NK-92 treated with Interleukin-12 subunit alpha and Interleukin-12 subunit beta, amount 100 ng/mL, for 24 hours (cell line): ENCODE measurements around the gene LZIC.

ENCODE experiments used
- DNase-seq: peaks from one replicate; lab custom pipeline; 2025; lab: John Stamatoyannopoulos, UW

The LZIC gene

DNA sequence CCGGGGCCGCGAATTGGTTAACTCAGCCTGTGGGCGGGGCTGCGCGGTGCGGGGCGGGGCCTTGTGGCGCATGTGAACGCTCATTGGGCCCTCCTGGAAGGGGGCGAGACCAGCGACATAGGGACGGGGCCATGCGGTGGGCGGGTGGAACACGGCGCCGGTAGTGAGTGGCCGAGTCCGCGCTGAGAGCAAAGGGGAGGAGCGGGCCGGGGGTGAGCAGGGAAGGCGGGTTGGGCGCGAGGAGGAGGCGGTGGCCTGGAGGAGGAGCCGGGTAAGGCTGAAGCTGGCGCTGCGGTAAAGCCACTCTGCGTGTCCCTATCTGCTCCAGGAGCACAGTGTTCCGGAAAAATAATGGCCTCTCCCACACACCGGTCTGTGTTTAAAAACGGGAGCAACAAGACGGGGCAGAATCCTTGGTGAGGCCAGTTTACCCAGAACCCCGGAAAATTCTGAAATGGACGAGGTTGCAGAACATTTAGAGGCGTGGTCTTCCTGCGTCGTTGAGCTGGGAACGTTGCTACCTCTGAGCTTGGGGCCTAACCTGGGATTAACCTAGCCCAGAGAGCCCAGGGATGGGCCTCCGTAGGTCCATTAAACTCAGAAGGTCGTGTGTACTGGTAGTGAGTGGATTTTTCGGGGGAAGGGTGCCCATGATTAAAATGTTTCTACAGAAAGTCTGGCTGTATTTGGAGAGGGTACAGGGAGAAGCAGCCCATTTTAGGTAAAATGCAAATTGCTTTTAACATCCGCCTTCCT is 32.6 kb downstream of the LZIC start:
- DNase-seq = peak; percentile 99

DNA sequence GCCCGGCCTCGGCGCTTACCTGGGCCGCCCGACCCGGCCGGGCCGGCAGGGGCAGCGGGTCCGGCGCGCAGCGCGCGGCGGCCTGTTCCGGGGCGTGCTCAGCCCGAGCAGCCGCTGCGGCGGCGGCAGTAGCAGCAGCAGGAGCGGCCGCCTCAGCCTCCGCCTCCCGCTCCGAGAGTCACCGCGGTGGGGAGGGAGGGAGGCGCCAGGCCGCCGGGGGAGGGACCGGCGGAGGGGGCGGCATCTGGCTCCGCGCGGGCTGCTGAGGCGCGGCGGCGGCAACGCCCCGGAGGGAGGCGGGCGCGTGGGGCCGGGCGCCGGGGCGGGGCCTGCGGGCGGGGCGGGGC is 33.1 kb downstream of the LZIC start, which contains the start of gene CTNNBIP1:
Gene CTNNBIP1, minus strand, starts transcription at position 194 of the 347 bp plus-strand sequence. CDS start 38,205 bp downstream, outside the sequence.
- no peak for DNase-seq

GRCh38 chr1:9909234-9910046 is 33.8 kb downstream of the LZIC start:
- DNase-seq = no peak

GRCh38 chr1:9908871-9909233 is 34.3 kb downstream of the LZIC start:
- no peak for DNase-seq

DNA sequence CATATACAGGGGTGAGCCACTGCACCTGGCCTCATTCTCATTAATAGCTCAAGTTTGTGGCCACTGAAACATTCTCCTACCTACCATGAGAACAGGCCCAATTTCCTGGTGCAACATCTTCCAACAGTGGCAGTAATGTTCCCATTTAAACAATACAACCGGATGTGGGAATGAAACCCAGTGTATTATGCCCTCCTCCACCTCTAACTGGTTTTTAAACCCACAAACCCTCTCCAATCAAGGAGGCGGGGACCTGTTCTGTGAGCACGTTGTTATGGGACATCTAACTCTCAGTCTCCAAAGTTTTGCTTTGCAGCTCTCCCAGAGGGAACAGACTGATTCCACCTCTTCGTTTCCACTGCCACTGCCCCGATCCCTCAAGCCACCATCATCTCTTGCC is 35.8 kb downstream of the LZIC start:
- no peak for DNase-seq

DNA sequence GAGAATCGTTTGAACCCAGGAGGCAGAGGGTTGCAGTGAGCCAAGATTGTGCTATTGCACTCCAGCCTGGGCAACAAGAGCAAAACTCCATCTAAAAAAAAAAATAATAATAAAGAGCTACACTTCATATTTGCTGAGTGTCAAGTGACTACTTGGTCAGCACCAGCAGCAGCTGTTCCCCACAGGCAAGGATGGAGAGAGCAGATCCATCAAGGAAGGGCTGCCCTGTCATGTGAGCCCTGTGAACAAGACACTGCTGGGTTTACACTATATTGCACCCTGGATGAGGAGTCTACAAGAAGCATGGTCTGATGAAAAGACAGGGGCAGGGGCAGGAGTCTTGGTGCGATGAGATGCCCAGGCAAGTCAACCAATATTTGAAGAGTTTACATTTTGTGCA is 36.7 kb downstream of the LZIC start:
- DNase-seq = no peak

DNA sequence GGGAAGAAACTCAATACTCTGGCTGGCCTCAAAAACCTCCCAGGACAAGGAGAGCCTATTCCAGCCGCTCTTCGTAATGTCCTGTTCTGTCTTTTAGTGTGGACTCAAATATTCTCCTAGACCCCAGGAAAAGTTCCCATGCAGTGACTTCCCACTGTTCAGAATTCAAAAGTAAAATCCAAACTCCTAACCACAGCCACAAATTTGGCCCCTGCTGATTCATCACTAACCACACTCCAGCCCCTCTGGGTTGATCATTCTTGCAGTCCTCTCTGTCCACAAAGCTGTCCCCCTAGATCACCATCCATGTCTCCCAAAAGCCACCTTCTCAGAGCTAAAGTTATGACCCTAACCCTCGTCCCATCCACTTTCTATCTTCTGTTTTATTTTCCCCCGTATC is 38.2 kb downstream of the LZIC start:
- DNase-seq = no peak

DNA sequence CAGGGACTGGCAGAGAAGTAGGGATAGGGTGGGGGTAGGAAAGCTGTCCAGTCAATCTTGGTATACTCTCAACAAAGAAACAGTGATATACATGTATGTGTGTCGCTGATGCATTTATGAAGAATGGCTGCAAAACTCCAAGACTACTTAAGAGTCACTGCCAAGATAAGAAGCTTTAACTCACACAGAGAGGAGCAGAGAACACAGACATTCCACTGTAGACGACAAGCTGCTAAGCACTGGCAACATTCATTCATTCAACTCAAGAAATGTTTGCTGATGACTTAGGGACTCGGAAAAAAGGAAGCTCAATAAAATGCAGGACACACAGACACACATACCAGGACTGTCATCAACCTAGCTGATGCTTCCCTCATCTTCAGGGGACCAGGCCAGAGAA is 38.6 kb downstream of the LZIC start:
- DNase-seq = no peak

- no peak for DNase-seq
Measured at GRCh38 chr1:9903801-9904527, 39.2 kb downstream of the LZIC start.

- DNase-seq = no peak
Measured at GRCh38 chr1:9902060-9902452, 41.1 kb downstream of the LZIC start.

DNA sequence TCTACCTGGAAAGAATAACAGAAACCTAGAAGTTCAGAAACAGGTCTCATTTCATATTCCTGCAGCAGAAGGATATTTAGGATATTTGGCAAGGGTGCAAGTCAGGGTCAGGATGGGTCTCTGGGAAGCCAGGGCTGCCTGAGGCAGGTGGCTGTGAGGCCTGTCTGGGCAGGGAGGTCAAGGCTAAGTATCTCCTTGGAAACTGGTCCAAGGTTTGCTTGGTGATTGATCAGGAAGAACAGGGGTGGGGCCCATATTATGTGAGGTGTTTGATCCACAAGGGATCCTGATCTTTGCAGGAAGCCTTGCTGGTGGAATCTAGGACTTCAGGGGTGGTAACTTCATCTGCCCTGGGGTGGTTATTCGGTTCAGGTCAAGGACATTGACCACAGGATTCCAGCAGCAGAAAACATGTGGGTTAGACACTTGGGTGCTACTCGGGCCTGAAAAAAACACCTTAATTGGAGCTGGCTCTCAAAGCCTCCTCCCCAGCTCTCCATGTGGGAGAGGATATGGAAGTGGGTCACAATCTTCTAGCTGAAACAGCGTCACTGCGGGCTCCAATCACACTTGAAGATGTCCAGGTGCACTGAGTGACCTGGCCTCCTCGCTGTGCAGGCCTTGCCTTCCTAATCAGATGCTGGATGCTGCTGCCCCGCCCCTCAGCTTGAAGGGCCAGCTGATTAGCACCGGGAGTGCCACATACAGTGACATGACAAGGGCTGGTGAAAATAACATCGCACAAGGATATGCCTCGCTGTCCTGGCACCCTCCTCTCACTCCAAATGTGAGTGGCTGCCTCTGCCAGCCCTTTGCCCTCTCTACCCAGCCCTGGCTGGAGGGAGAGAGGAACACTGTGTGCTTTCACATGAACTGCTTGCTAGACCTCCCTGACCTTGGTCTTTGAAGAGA is 41.8 kb downstream of the LZIC start:
- DNase-seq = no peak

DNA sequence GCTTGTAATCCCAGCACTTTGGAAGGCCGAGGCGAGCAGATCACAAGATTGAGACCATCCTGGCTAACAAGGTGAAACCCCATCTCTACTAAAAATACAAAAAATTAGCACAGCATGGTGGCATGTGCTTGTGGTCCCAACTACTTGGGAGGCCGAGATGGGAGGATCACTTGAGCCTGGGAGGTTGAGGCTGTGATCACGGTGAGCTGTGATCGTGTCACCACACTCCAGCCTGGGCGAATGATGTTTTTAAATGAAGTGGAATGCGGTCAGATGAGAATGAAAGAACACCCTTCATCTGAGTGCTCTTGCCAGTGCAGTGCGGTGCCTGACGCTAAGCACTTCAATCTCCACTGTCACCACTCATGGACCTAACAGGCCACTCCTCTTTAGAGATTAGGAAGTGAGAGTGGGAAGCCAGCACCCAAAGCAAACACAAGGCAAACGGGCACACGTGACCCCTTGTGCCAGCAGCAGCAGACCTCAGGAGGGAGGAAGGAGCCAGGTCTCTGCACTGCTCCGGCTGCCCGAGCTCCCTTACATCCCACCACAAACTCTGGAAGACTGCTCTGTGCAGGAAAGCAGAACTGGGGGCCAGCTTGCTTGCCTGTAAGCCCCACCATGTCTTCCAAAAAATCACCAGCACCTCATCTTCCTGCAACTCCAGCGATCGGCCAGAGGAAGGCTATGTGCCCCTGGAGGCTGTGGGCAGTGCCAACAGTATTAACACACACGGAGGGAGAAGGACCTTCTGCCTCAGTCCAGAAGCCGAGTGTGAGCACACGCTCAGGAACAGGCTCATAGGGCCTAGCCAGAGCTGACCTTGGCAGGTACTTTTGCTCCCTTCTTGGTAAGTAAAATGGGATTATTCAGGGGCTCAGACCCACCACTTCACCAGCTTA is 42.8 kb downstream of the LZIC start:
- no peak for DNase-seq

GRCh38 chr1:9894115-9894514 is 49.1 kb downstream of the LZIC start:
- no peak for DNase-seq

- DNase-seq = no peak
Measured at GRCh38 chr1:9892563-9893528, 50.3 kb downstream of the LZIC start.

DNA sequence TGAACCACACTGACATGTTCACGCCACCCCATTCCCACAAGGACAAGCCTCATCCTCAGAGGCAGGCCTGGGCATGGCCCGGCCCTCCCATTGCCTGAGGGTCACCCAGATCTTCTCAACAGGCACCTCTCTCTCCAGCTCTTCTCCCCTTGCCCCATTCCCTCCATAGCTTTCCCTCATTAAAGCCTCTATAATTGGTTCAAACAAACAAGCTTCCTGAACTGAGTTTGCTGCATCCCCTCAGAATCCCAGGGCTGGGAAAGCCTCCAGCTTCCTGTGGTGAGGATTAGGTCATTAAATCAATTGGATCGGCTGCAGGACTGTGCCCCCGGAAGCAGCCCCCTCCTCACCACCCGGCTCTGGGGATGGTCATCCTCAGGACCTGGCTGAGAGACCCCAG is 52.0 kb downstream of the LZIC start:
- DNase-seq = no peak

GRCh38 chr1:9890224-9890731 is 52.9 kb downstream of the LZIC start:
- DNase-seq = no peak

- DNase-seq = no peak
Measured at GRCh38 chr1:9889411-9889810, 53.8 kb downstream of the LZIC start.

GRCh38 chr1:9888886-9889285 is 54.3 kb downstream of the LZIC start:
- no peak for DNase-seq

DNA sequence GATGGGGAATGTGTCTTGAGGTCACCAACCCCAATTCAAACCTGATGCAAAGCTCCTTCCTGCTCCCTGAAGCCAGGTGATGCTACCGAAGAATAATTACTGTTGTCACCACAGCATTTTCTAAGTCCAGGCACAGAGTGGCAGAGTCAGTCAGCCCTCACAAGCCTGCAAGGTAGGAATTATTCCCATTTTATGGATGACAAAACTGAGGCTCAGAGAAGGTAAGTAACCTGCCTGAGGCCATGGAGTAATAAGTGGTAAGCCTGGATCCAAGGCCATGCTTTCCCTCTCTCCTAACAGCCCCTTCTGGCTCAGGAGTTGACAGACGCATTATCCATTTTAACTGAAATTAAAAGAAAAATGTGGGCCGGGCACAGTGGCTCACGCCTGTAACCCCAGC is 56.1 kb downstream of the LZIC start:
- DNase-seq = no peak
